Kidney (tissue), 14 donors: ENCODE results near the gene RHOT2. TPM values are rescaled to one million over a fixed set of nuclear protein-coding genes. Genes with fewer than 3 reads are reported as not detected.

Experiments
- DNase-seq, 5 donors: peaks; one replicate each; pipeline ENCODE4 v3.0.0-alpha.2; 2013 to 2020
- FAIRE-seq: peaks from 2 replicates; lab custom pipeline; 2012; peaks lifted over from hg19 to GRCh38; lab: Jason Lieb, UNC
- H3K27ac ChIP-seq, 2 donors: one replicate each; pipeline ENCODE4 v1.7.0; 2013; ENCODE audit warnings: low read depth in 2 of 2, low read length in 2 of 2, inconsistent platforms in 1 of 2
- H3K27me3 ChIP-seq: one replicate; pipeline ENCODE4 v1.7.1; 2013; ENCODE audit warnings: low read length, inconsistent platforms; ENCODE audit not compliant: control insufficient read depth, insufficient read depth
- H3K36me3 ChIP-seq, 3 donors: one replicate each; pipeline versions ENCODE4 v1.7.0 to v1.7.1; 2013; ENCODE audit warnings: low read length in 3 of 3, control low read depth in 1 of 3, inconsistent platforms in 1 of 3; ENCODE audit not compliant: insufficient read depth in 3 of 3, control insufficient read depth in 2 of 3
- H3K4me1 ChIP-seq, 3 donors: one replicate each; pipeline versions ENCODE4 v1.7.0 to v1.7.1; 2013; ENCODE audit warnings: low read length in 3 of 3, inconsistent platforms in 1 of 3, low read depth in 1 of 3; ENCODE audit not compliant: control insufficient read depth in 2 of 3, insufficient read depth in 2 of 3
- H3K4me3 ChIP-seq, 3 donors: one replicate each; pipeline versions ENCODE4 v1.7.0 to v1.8.1; 2013; ENCODE audit warnings: low read length in 3 of 3, control low read depth in 1 of 3, inconsistent platforms in 1 of 3
- H3K9ac ChIP-seq, 3 donors: one replicate each; pipeline versions ENCODE4 v1.7.0 to v1.7.1; 2013; ENCODE audit warnings: low read length in 3 of 3, control low read depth in 1 of 3, inconsistent platforms in 1 of 3
- H3K9me3 ChIP-seq, 3 donors: one replicate each; pipeline versions ENCODE4 v1.7.0 to v1.7.1; 2013; ENCODE audit warnings: low read length in 3 of 3, control low read depth in 1 of 3, inconsistent platforms in 1 of 3; ENCODE audit not compliant: control insufficient read depth in 2 of 3, insufficient read depth in 1 of 3
- CTCF ChIP-seq: IDR thresholded peaks from 3 replicates; pipeline ENCODE4 v1.5.1; 2012; ENCODE audit warnings: mild to moderate bottlenecking, moderate library complexity, borderline replicate concordance; ENCODE audit not compliant: insufficient read depth; ENCODE audit errors: extremely low read depth
- intact Hi-C: fragments of 100-400 bp; cut with DNase I; formaldehyde crosslinking; loops from one replicate; pipeline ENCODE4 v1.11.1; 2022
- polyA plus RNA-seq: library from polyadenylated mRNA; stranded (reverse); fragments of 350-450 nt; fragmentation: Illumina TruSeq; extraction: RNeasy Lipid Tissue Mini Kit (QIAGEN cat#74804); gene quantifications from one replicate; pipeline ENCODE4 v1.2.3, GENCODE V29; 2014; ENCODE audit warnings: low read depth, low replicate concordance; ENCODE audit not compliant: insufficient read depth
- total RNA-seq: library from RNA; stranded (reverse); fragmentation: NEBNext Ultra II Directional; extraction: Animal tissue kit (Norgen Biotek cat#: 25700); gene quantifications from one replicate; pipeline ENCODE4 v1.2.1, GENCODE V29; 2021
- donor health status: control.
- donor health status: control.
- donor health status: control.
- donor health status: control.
- donor health status: control.
- donor health status: DM: yes; HTN: yes; CAD: no.
- donor health status: Normal renal cell carcinoma (clear cell type).

RHOT2 gene
- total and polyA plus RNA-seq, 2 donors from 2014 or later = 90.5 to 117 TPM

- H3K36me3 ChIP-seq = peaks cover 5 to 19% (median 8%) of the 10 kb centered on the region in 3 donors
- H3K4me1 ChIP-seq = peaks cover 0 to 35% (median 11%) of the 10 kb centered on the region in 3 donors
- H3K27me3 ChIP-seq = no peaks in the 10 kb centered on the region
- intact Hi-C loops = no loop called here
- H3K27ac ChIP-seq = no peak overlapping the region
- H3K9ac ChIP-seq = no peak overlapping the region
- no peaks in the 10 kb centered on the region for H3K9me3 ChIP-seq
- FAIRE-seq (no peak), DNase-seq (peak in 1 of 5 donors; percentile 79)
- no peak for TF ChIP-seq CTCF
- H3K4me3 ChIP-seq = no peak overlapping the region
These were observed 10.4 kb downstream of the RHOT2 start for GRCh38 chr16:678209-678857.

GRCh38 chr16:678858-679813 is 11.2 kb downstream of the RHOT2 start:
- peak overlapping the region; percentile 70 to 82 for H3K27ac ChIP-seq
- FAIRE-seq (no peak), DNase-seq (peak; percentile 83 to 94 (median 90))
- peaks cover 0 to 41% (median 12%) of the 10 kb centered on the region in 3 donors for H3K4me1 ChIP-seq
- no peaks in the 10 kb centered on the region for H3K9me3 ChIP-seq
- no peaks in the 10 kb centered on the region for H3K27me3 ChIP-seq
- intact Hi-C loops = no loop called here
- TF ChIP-seq CTCF = no peak
- peak overlapping the region in 1 of 3 donors; percentile 19 for H3K9ac ChIP-seq
- H3K4me3 ChIP-seq = peak overlapping the region in 2 of 3 donors; percentile 36 to 57
- peaks cover 5 to 19% (median 8%) of the 10 kb centered on the region in 3 donors for H3K36me3 ChIP-seq

GRCh38 chr16:679814-680624 is 12.1 kb downstream of the RHOT2 start, which contains the start of gene STUB1:
Gene STUB1, plus strand, starts transcription at chr16:680410. Its CDS starts 116 bp downstream, at chr16:680526.
- H3K27ac ChIP-seq = peak within 1 kb of the TSS; percentile 93 to 94
- FAIRE-seq (no peak), DNase-seq (peak; percentile 91 to 97 (median 94))
- intact Hi-C loops = no loop called here
- peak within 1 kb of the TSS; percentile 61 to 79 (median 77) for H3K4me3 ChIP-seq
- H3K27me3 ChIP-seq = no peaks in the 10 kb centered on the region
- H3K4me1 ChIP-seq = peaks cover 0 to 41% (median 12%) of the 10 kb centered on the region in 3 donors
- no peak for TF ChIP-seq CTCF
- H3K9me3 ChIP-seq = no peaks in the 10 kb centered on the region
- H3K36me3 ChIP-seq = peaks cover 5 to 19% (median 8%) of the 10 kb centered on the region in 3 donors
- peak within 1 kb of the TSS; percentile 26 to 71 (median 64) for H3K9ac ChIP-seq
